ENCODE results near the gene GJA5.

The GJA5 gene

GRCh38 chr1:147723691-147724323 is 36.6 kb downstream of the GJA5 start:
- peak; percentile 33 for DNase-seq

DNA sequence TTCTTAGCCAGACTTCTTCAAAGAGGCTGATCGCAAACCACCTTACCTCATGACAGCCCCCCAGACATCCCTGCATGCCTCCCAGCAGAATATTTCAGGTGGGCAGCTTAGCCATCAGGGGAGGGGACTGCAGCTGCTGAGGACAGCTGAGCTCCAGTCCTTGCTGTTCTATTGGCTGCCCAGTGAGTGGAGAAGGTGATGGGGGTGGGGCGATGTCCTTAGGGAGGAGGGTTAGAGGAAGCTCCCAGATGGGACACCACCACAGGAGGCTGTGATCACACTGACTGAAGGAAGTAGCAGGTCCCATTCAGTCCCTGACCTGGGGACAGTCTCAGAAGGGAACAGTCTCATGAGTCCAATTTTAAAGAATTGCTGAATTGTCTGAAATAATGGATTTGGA is 38.3 kb downstream of the GJA5 start:
- DNase-seq: no peak

DNA sequence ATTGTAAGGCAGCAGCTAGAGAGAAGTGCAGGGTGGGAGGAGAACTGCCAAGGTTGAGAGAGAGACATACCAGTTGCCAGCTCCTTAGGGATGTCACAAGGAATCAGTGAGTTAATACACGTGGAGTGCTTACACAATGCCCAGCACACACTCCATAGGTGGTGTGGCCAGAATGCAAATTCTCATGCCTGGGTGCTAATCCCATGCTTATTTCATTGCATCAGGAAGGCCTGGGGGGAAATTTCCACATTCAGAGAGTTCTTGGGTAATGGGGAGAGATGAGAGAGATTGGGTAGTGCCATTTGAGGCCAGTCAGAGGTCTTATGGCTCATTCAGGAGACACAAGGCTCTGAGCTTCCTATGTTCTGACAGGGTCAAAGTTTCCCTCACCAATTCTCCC is 38.7 kb downstream of the GJA5 start:
- DNase-seq: no peak

DNA sequence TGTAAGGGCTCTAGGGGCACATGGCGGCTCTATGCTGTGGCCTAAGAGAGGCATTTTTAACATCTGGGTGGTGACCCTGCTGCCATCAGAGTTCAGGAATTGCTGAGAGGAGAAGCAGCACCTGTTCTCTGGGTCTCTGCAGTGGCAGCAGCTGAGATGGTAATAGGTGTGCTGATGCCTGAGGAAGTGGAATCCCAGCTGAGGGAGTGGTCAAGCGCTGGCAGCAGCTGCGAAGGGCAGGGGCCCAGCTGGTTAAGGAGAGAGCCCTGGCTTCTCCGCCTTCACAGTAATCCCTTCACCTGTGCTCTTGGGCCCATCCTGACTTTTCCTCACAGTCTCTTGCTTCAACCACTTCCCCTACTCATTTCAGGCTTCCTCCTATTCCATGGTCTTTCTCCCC is 39.8 kb downstream of the GJA5 start:
- DNase-seq: no peak

DNA sequence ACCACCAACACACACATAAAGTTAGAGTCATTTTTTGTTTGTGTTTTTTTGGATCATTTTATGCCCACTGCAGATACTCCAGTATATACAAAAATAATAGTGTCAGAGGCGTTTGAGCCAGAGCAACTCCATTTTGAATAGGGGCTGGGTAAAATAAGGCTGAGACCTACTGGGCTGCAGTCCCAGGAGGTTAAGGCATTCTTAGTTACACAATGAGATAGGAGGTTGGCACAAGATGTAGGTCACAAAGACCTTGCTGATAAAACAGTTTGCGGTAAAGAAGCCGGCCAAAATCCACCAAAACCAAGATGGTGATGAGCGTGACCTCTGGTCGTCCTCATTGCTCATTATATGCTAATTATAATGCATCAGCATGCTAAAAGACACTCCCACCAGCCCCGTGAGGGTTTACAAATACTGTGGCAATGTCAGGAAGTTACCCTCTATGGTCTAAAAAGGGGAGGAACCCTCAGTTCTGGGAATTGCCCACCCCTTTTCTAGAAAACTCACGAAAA is 40.6 kb downstream of the GJA5 start:
- no peak for DNase-seq

- DNase-seq: no peak
These were observed 41.2 kb downstream of the GJA5 start for GRCh38 chr1:147719029-147719698.

DNA sequence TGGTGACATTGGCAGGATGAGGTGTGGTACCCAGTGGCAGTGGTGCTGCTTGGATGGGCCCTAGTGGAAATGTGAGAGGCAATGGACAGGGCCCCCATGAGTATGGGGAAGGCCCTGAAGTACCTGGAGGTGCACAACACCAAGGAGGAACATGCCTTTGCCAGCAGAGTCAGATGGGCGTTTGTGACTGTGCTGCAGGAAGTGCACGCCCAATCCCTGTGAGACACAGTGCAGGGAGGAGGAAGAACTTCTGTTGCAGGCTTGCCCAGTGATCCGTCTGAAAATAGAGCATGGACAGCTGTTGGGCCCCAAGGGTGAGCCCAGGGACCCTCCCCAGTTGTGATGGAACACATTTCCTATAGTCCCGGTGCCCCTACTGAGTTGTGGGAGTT is 42.7 kb downstream of the GJA5 start:
- DNase-seq: no peak

- DNase-seq: no peak
These were observed 43.2 kb downstream of the GJA5 start for GRCh38 chr1:147717051-147717705.

DNA sequence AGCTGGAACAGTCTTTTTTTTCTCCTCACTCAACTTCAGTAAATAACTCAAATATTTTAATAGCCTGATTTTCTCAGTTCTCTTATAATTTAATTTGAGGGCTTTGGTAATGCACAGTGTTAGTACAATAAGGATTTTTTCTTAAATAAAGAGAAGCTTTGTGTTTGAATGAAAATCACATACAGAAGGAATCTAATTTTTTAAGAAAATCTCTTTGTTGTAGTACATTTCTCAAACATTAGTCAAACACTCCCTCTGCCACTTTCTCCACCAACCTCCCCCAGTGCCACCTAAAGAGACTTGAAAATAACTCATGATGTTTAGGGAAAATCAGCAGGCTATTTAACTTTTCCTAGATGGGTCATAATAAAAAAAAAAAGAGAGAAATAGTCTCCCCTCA is 47.8 kb downstream of the GJA5 start:
- no peak for DNase-seq

Data from activated CD4-positive, alpha-beta T cell treated with anti-CD3 and anti-CD28 coated beads for 48 hours (primary cell).